GM21619 (cell line): Measurements from ENCODE around the gene EML5.
"Not testable (repeated sequence)": the region's sequence is repeated elsewhere in the genome, so short reads cannot be mapped to it uniquely, and the experiment has no call there.

Source experiments
- ATAC-seq: cut with Tn5 transposase; IDR thresholded peaks from one replicate; pipeline ENCODE4 v1.9.1; 2021; ENCODE audit not compliant: unreplicated experiment

Gene EML5

DNA sequence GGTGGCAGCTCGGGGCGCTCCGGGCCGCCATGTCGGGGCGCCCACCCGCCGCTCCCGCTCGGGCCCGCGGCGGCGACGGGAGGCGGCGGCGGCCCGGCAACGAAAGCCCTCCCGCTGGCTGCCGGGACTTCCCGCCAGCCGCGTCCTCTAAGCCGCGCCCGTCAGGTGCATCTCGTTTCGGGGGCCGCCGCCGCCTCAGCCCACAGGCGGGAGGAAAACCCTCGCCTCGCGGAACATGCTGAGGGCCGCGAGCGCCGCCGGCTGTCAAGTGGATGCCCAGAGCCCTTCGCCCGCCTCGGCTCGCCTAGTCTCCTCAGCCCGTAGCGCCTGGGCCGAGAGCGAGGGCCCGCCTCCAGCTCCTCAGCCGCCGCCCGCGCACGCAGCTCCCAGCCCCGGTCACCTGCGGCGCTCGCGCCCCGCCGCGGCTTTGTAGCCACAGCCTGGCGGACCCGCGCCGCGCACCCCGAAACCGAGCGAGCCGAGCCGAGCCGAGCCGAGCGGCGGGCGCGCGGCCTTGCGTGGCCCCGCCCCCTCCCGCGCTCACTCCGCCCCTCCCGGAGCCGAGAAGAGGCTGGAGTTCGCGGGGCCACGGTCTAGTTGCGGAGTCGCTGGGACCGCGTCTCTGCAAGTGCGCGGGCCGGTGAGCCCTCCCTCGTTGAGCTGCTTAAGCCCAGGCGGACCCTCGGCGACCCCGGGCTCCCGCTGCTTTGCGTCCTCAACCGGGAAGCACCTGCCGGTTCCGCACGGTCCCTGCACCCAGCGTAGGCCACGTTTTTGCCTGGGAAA is at the start of gene EML5:
Gene EML5 (minus strand): TSS at position 481 of the 786 bp plus-strand sequence. CDS start 450 bp downstream, at position 31.
- ATAC-seq = peak; percentile 82

GRCh38 chr14:88842414-88842813 is 49.7 kb upstream of the EML5 start:
- no peak for ATAC-seq

DNA sequence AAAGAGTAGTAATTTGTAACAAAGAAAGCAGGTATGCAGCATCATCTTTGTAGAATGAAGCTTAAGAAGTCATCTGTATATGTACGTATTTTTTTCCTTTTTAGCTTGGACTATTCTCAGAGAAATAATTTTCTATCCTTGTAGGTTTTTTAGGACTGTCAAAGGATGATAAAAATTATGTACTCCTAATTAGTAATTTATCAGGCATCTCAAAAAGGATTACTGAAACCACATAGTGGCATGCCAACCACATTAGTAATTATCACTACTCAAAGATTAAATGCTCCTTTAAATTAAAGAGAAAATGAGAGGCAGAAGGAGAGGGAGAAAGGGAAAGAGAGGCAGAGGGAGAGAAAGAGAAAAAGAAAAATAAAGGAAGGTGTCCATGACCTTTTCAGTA is 49.0 kb upstream of the EML5 start:
- no peak for ATAC-seq

DNA sequence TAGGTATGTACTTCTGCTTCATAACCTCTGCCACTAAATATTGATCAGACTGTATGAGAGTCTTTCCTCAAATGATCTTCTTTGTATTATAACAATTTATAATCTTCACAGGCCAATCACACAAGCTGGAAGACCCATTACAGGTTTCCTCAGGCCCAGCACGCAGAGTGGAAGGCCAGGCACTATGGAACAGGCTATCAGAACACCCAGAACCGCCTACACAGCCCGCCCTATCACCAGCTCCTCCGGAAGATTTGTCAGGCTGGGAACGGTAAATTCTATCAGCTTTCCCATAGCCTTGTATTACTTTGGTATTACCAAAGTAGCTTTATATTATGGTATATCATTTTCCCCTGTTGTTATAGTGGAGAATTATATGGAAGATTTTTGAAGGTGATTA is 48.2 kb upstream of the EML5 start:
- no peak for ATAC-seq

GRCh38 chr14:88838015-88838414 is 45.3 kb upstream of the EML5 start:
- no peak for ATAC-seq

- ATAC-seq = no peak
Measured at GRCh38 chr14:88837495-88837894, 44.7 kb upstream of the EML5 start.

DNA sequence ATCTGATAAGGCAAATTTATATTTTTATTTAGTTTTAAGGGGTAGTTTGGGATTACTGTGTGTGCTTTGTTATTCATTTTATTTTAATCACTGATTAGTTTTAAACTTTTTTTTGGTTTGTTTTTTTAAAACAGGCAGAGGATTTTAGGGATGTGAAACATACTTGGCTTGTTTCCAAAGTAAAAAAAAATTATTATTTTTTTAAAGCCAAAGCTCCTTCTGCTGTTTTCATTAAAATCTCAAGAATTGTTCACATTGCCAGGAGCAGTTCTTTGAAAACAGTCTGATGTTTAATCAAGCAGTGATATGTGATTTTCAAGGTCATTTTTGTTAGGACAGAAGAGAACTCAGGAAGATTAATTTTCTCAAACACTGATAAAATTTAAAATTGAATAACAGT is 42.9 kb upstream of the EML5 start:
- no peak for ATAC-seq

- ATAC-seq = no peak
Measured at GRCh38 chr14:88834883-88835431, 42.2 kb upstream of the EML5 start.

- no peak for ATAC-seq
Measured at GRCh38 chr14:88831284-88831683, 38.5 kb upstream of the EML5 start.

DNA sequence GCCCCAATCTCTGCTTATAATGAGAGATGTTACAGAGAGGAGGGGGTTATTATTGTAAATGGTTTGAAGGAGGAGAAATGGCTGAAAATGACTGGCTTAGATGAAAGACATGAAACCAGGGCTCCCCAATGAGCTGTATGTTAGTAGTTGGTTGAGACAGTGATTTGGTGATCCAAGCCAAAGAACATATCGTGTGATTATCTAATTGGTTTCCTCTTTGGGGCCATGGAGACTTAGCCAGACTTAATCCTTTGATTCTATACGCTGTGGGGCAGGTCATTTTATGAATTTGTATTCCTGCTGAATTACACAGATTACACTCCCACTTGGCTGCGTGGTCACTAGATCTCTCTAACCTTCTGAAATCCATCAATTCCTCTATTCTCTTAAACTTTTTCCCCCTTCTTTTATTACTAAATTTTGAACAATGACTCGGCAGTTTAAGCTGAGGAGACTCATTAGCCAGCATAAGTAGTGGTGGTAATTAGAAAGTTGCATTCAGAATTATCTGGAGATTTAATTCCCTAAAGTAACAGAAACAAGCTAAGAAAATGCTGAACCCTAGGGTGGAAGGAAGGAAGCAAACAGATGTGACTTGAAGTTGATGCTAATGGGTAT is 37.0 kb upstream of the EML5 start:
- no peak for ATAC-seq

GRCh38 chr14:88829188-88829587 is 36.4 kb upstream of the EML5 start:
- no peak for ATAC-seq

DNA sequence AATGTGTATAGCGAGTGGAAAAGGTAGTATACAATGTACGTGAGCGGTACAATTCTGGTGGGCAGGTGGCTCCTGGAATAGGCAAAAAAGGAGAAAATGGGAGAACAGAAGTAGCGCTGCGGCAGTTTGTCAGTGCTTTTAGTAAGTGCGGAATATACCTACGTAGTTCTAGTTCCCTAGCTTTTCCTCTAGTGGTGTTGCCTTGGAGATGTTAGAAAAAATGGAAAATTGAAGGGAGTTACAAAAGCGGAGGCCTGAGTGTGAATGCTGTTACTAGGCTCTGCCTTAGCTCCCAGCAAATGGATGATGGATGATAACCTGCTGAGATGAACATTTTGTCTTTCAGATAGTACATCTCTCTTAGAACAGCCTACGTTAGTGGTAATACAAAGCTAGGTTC is 32.8 kb upstream of the EML5 start:
- ATAC-seq = no peak

GRCh38 chr14:88825078-88825458 is 32.3 kb upstream of the EML5 start:
- no peak for ATAC-seq

- ATAC-seq = peak; percentile 100
Measured at GRCh38 chr14:88824314-88825077, 31.7 kb upstream of the EML5 start, which contains the start of gene TTC8. TSS of gene TTC8 (plus strand) at chr14:88824651. CDS start at chr14:88824708, 57 bp downstream.

- ATAC-seq = peak; percentile 7
Measured at GRCh38 chr14:88823968-88824313, 31.2 kb upstream of the EML5 start.

- no peak for ATAC-seq
Measured at GRCh38 chr14:88821888-88822287, 29.1 kb upstream of the EML5 start.

GRCh38 chr14:88821378-88821777 is 28.6 kb upstream of the EML5 start:
- no peak for ATAC-seq

DNA sequence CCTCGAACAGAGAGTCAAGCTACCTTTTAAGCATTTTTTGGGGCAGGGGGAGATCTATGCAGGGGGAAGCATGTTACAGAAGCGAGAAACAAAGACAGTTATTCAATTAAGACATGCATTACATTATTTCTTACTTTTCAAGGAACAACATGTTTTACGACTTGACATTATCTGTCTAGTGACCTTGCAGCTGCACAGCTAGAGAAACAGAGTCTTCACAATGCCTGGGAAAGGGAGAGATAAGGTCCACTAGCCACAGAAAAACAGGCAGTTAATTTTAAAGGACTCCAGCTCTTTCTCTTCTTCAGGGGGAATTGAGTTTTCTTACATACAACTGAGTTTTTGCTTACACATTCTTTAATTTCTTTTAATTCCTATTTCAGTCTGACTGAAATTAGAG is 26.9 kb upstream of the EML5 start:
- ATAC-seq = not testable (repeated sequence)

- ATAC-seq = no peak
Measured at GRCh38 chr14:88818018-88818417, 25.3 kb upstream of the EML5 start.

DNA sequence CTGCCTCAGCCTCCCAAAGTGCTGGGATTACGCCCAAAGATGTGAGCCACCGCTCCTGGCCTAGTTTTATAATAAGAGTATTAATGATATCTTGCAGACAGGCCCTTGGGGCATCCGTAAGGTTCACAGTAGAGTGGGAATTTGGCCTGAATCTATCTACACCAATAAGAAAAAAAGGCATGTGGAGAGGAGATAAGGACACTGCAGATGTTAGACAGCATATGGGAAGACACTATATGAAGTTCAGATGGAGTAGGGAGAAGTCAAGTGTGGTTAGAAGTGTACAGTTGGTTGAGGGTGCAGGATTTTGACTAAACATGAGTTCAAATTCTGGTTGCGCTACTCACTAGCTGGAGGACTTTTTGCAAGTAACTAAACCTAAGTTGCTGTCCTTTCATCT is 23.2 kb upstream of the EML5 start:
- ATAC-seq = no peak

- no peak for ATAC-seq
Measured at GRCh38 chr14:88808359-88808758, 15.6 kb upstream of the EML5 start.

DNA sequence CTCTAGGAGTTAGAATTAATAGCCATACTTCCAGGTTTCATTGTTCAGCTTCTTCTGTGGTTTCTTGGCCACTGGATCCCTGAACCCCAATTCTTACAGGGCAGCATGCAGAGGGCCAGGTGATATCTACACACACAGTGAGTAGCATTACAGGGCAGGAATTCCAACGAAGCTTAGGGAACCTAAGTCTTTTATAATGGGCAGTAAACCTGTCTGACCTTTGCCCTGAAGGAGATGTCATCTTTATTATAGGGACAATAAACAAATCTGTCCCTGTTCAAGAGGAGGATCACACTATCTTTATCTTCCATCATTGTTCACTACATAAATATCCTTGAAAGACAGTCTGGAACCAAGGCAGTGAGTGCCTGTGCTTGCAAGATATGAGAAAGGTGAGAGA is 11.7 kb upstream of the EML5 start:
- ATAC-seq = no peak
